Measurements from ENCODE around the gene DYNC1LI1.
"Not testable (repeated sequence)": the region's sequence is repeated elsewhere in the genome, so short reads cannot be mapped to it uniquely, and the experiment has no call there.

DYNC1LI1 gene

GRCh38 chr3:32596282-32596908 is 25.7 kb upstream of the DYNC1LI1 start:
- no peak for TF ChIP-seq POLR2A (IDR thresholded peaks at IDR 0.05; ENCODE audit: low read depth, low read length)
- no peak for FAIRE-seq
- no peak for DNase-seq (ENCODE audit: insufficient read length, low spot score)

DNA sequence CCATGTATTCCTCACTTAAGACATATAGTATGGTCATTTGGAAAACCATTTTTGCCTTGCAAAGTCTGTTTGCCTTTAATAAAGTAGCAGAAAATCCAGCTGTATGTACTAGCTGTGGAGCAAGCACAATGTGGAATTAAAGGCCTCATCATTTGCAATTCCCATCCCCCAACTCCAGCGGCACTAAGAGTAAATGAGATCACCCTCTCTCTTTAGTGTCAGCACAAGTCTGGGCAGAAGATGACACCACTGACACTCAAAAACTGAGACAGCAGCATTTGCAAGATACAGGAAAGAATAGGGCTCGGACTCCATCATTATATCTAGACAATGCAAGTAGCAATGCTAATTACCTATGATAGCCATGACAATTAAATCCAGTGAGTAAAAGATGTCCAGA is 24.7 kb upstream of the DYNC1LI1 start:
- no peak for TF ChIP-seq POLR2A (IDR thresholded peaks at IDR 0.05; ENCODE audit: low read depth, low read length)
- no peak for DNase-seq (ENCODE audit: insufficient read length, low spot score)
- no peak for FAIRE-seq

GRCh38 chr3:32593903-32594525 is 23.4 kb upstream of the DYNC1LI1 start:
- TF ChIP-seq POLR2A (IDR thresholded peaks at IDR 0.05; ENCODE audit: low read depth, low read length) = no peak
- DNase-seq (ENCODE audit: insufficient read length, low spot score) (no peak), FAIRE-seq (no peak)

GRCh38 chr3:32592696-32593353 is 22.2 kb upstream of the DYNC1LI1 start:
- no peak for TF ChIP-seq POLR2A (IDR thresholded peaks at IDR 0.05; ENCODE audit: low read depth, low read length)
- no peak for DNase-seq (ENCODE audit: insufficient read length, low spot score)
- no peak for FAIRE-seq

DNA sequence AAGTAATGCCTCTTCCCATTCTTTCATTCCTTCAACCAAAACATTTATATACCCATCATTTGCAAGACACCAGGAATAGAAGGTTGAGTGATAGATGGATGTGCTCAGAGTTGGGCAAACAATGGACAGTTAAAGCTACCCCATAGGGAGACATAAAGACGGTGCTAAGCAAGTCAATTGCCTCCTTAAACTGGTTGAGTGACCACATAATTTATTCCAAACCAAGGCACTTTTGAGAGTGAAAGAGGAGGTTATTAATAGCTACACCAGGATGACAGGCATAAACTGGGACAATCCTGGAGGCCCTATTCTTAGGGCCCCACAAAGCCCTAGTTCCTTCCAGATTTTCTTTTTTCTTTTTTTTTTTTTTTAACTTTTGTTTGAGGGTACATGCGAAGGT is 21.4 kb upstream of the DYNC1LI1 start:
- no peak for DNase-seq (ENCODE audit: insufficient read length, low spot score)
- FAIRE-seq = no peak
- no peak for TF ChIP-seq POLR2A (IDR thresholded peaks at IDR 0.05; ENCODE audit: low read depth, low read length)

- FAIRE-seq (no peak), DNase-seq (ENCODE audit: insufficient read length, low spot score) (no peak)
- TF ChIP-seq POLR2A (IDR thresholded peaks at IDR 0.05; ENCODE audit: low read depth, low read length) = no peak
Measured at GRCh38 chr3:32591186-32591585, 20.5 kb upstream of the DYNC1LI1 start.

GRCh38 chr3:32586356-32586755 is 15.7 kb upstream of the DYNC1LI1 start:
- FAIRE-seq (no peak), DNase-seq (ENCODE audit: insufficient read length, low spot score) (no peak)
- TF ChIP-seq POLR2A (IDR thresholded peaks at IDR 0.05; ENCODE audit: low read depth, low read length) = no peak

DNA sequence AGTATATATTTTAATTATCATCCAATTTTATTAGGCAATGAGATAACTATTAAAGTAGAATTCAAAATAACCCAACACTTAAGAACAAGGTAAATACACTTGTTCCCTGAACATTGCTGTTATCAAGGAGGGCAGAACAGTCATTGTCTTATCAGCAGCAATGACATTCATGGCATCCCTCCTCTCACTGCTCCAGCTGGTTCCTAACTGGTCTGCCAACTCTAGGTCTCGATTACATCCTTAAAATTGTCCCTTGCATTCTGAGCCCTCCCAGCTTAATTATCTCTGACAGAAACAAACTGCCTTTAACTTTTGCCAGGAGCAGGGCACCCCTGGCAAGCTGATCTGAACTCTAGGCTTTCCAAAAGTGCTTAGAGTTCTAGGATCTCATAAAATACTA is 14.0 kb upstream of the DYNC1LI1 start:
- no peak for DNase-seq (ENCODE audit: insufficient read length, low spot score)
- no peak for FAIRE-seq
- TF ChIP-seq POLR2A (IDR thresholded peaks at IDR 0.05; ENCODE audit: low read depth, low read length) = no peak

DNA sequence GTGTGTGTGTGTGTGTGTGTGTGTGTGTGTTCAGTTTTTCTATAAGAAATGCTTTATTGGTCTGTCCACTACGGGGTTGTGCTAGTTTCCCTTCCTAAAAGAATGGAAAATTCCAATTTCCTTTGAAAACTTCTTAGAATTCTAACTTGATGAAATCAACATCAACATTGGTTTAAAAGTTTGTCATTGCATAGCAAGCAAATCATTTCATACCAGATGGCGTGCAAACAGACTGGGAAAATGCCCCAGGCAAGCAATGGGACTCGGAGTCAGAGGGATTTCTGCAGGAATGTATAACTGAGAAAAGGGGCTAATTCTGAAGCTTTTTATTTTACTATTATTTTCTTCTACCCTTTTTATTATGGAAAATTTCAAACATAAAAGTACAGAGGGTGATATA is 13.1 kb upstream of the DYNC1LI1 start:
- no peak for DNase-seq (ENCODE audit: insufficient read length, low spot score)
- TF ChIP-seq POLR2A (IDR thresholded peaks at IDR 0.05; ENCODE audit: low read depth, low read length) = no peak
- FAIRE-seq = no peak

- DNase-seq (ENCODE audit: insufficient read length, low spot score); FAIRE-seq: not testable (repeated sequence)
Measured at GRCh38 chr3:32578669-32579068, 8.0 kb upstream of the DYNC1LI1 start.

DNA sequence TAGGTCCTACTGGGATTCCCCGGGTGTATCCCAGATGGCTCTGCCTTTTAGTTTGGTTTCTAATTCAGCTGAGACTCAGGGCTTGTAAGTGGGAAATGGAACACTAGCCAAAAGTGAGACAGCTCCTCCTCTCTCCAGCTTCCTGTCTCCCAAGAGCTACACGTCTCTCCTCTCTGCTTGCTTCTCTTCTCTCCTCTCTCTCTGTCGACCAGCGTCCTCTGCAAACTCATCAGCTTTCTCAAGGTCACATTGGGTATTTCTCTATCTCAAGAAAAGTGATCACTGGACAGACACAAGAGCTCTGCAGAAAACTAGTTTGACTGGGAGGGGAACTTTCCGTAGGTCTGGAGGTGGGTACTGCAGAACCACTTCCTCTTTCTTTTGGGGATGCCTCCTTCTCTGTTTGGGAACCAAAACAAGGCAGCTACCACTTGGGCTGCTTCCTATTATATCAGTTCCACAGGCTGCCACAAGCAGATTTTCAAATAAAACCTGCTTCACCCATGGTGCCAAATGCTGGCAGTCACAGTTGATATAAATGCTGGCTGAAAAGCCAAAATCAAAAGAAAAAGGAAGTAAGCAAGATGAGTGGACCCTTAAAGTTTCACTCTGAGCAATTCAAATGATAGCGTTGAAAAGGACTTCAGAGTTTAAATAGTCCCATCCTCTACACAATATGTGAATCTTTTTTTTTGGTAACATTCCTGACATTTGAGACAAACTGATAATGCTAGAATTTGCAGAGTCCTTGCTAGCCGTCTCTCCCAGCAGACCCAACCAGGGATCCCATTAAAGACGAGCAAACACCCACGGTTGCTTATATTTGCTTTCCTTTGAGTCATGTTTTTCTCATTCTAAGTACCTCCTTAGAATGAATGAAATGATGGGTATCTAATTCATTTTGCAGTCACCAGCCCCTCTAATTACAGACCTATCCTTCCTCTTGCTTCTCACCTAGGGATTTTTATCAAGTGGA is 7.2 kb upstream of the DYNC1LI1 start:
- DNase-seq (ENCODE audit: insufficient read length, low spot score) = no peak
- TF ChIP-seq POLR2A (IDR thresholded peaks at IDR 0.05; ENCODE audit: low read depth, low read length) = no peak
- no peak for FAIRE-seq

DNA sequence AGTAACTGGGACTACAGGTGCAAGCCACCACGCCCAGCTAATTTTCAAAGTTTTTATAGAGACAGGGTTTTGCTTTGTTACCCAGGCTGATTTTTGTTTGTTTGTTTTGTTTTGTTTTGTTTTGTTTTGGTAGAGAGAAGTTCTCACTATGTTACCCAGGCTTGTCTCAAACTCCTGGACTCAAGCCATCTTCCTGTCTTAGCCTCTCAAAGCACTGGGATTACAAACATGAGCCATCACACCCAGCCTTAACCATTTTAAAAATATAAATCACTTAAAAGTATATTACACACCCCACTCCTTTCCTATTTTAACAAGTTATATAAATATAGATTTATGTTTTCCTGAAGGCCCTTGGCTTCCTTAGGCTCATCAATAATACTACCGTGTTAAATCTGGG is 6.5 kb upstream of the DYNC1LI1 start:
- FAIRE-seq (no peak), DNase-seq (ENCODE audit: insufficient read length, low spot score) (no peak)
- no peak for TF ChIP-seq POLR2A (IDR thresholded peaks at IDR 0.05; ENCODE audit: low read depth, low read length)

GRCh38 chr3:32575451-32576113 is 4.9 kb upstream of the DYNC1LI1 start:
- DNase-seq (ENCODE audit: insufficient read length, low spot score) = no peak

GRCh38 chr3:32571192-32571485 is 481 bp upstream of the DYNC1LI1 start:
- DNase-seq (ENCODE audit: insufficient read length, low spot score) (no peak), FAIRE-seq (no peak)
- TF ChIP-seq POLR2A (IDR thresholded peaks at IDR 0.05; ENCODE audit: low read depth, low read length) = no peak

More at GRCh38 chr3:32575451-32576113, 4.9 kb upstream of the DYNC1LI1 start:
- FAIRE-seq = no peak
- no peak for TF ChIP-seq POLR2A (IDR thresholded peaks at IDR 0.05; ENCODE audit: low read depth, low read length)
